NCI-H1105 treated with DMSO at 0.1 percent for 48 hours (cell line): ENCODE results near the gene SLC8A1.

Experiments
- DNase-seq: peaks from one replicate; lab custom pipeline; 2025; lab: John Stamatoyannopoulos, UW

SLC8A1 gene

DNA sequence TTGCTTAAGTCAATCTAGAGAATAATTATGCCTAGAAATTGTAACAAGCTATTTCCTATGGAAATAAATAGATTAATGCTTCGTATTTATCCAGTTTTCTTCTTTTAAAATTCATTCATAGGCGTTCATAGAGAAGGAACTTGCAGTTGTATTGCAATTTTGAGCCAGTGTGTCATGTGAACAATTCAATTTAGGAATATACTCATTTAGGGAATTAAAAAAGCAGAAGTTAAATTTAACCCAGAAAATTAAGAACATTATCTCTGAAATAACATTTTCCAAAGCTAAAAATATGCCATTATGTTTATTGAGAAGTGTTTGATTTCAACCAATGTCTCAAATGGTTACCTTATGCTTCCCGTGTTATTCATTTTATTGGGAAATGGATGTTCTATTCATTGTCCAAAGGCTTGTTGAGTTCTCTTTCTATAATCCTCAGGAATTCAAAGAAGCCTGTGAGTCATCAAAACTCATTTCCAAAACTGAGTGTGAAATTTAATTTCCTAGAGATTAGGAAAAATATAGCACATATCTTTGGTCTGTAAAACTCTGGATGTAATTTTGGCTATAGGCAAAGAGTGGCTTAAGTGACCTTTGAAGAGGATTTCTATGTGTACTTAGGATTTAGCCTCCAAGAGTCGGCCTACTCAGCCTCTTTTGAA is 99.7 kb downstream of the SLC8A1 start:
- DNase-seq, result no peak

DNA sequence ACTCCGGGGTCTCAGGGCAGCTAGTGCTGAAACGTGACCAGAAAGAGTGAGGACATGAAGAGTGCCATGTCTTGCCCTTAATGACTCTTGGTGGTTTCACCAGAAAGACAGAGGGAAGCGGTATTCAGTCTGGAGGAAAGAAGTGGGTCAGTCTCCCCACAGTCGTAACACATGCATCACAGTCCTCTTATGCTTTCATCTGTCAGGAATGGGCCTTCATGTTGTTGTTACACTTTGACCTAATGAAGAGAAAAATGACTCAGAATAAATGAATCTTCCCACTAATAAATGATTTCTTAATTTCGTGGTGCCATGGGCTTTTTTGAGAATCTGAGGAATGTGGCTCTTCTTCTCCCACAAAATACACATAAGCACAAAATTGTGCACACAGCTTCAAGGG is 103.2 kb downstream of the SLC8A1 start:
- no peak for DNase-seq

DNA sequence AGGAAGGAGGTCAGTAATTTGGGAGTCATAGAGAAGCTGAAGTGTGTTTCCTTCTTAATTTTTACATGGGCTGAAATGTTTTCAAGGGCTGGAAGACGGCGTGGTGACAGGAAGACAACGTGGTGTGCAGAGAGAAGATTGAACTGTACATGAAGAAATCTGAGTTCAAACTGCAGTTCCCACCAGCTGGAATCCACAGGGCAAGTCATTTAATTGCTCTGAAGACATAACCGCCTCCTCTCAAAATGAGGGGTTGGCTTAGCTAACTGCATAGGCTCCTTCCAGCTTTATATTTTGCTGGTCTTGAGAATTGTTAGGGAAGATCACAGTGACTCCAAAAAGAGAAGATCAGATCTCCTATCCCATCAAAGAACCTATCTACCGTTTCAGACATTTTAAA is 103.9 kb downstream of the SLC8A1 start:
- no peak for DNase-seq

DNA sequence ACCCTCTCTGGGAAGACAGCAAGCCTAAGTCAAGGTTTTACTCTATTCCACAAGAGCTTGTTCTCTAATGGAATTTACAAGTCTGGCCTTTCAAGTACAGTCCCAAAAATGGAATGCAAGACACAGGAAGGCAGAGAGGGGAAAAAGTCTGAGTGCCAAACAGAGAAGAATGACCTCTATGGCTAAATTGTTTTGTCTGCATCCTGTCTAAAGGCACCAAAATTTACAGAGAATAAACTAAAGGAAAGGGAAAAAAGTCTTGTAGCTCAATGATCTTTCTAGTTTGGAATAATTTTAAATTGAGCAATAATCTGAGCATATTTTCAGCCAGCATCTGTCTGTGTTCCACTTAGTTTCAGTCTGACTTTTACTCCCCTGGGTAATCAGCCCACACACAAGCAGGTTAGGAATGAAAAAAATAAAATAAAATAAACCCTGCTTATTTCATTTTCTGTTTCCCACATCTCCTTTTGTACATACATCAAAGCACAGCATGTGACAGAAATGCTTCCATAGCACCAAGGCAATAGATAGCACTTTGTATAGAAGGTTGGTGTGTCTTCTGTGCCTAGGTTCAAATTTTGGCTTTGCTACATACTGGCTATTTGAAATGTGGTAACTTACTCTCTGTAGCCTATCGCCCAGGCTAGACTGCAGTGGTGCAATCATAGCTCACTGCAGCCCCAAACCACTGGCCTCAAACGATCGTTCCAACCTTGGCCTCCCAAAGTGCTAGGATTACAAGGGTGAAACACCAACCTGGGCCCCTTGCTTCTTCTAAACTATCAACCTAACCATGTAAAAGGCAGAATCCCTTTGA is 105.1 kb downstream of the SLC8A1 start:
- no peak for DNase-seq

DNA sequence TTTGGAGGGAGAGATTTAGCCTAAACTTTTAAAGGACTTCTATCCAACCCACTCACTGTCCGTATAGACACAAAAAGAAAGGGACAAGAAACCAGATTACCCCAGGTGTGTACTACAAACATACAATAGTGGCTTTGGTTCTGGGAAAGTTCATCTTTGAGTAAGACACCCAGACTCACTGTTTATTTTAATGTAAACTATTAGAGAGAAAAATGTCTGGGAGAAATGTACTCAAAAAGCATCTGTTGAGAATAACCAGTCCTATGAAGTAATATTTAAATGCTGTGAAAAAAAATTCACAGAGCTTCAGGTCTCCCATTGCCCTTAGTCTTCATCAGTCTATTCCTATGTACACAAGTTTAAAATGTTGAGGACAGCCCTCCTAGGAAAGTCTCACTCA is 107.5 kb downstream of the SLC8A1 start:
- no peak for DNase-seq

DNA sequence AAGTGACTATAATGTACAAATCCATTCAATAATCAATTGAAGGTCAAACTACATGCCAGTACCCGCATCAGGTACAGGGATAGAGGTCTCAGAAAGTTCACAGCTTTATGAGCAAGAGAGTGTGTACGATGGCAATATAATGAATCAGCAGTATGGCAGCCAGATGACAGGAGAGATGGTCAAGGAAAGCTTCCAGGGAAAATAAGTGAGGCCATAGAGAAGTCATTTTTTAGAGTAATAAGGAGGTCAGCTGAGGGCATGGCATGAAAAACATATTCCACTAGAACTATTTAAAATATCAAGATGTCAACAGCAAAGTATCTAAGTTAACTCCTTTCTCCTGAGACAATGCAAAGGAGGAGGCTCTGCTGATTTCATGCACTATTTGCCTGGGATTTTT is 108.0 kb downstream of the SLC8A1 start:
- no peak for DNase-seq

DNA sequence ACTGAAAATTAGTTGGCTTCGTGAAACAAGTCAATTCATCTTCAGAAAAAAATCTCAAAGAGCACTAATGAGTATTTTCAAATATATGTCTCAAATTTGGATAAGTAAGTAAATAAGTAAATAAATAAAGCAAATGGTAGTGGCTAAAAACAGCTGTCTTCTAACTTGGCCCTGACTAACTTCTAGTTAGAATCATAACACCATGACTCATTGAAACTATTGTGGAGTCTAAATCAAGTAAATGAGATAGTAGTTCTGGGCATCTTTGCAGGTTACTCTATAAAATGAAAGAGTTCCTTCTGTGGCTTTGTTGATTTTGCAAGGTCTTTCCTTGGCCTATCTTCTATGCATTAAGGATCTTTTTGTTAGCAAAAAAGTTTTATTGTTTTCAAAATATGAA is 110.7 kb downstream of the SLC8A1 start:
- DNase-seq, result no peak

DNA sequence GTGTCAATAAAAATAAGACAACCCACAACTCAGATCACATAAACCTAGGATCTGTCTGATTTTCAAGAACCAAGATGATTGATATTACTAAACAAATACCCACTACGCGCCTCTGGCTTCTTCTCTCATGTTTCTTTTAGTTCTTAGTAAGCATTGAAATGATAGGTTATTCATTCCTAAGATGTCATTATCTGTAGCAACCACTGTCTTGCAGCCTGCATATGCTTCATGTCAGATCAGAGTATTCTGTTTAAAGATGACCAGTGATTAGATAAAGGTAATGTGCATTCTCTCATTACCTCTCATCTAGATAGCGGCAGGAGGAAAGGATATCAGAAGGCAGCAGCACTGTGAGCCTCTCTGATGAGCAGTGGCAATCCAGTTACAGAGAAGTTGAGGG is 112.9 kb downstream of the SLC8A1 start:
- DNase-seq, result no peak

DNA sequence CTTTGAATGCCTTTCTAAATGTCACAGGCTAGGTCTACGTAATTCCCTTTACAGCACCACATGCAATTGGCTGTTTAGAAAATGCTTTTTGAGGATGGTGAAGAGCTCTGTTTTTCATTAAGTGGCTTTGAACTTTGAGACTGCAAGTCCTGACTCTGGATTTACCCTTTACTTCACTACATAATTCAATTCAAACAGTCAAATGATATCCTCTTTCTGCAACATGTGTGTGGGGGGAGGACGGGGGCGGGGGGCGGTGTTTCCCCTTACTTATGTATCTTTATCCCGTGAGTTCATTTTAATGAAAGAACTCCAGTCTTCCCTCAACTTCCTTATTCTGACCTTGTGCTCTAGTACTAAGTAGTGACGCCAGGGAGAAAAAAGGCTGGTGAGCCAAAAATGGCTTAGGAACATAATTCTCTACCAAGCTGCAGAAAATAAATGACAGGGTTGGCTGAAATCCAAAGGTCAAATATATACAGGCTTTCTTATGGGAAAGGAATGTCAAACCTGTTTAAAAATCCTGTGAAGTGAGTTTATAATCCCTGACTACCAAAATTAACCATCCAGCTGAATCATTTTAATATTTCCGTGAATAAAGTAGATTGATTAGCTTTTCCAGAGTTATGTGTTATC is 119.6 kb downstream of the SLC8A1 start:
- DNase-seq, result peak; percentile 19

DNA sequence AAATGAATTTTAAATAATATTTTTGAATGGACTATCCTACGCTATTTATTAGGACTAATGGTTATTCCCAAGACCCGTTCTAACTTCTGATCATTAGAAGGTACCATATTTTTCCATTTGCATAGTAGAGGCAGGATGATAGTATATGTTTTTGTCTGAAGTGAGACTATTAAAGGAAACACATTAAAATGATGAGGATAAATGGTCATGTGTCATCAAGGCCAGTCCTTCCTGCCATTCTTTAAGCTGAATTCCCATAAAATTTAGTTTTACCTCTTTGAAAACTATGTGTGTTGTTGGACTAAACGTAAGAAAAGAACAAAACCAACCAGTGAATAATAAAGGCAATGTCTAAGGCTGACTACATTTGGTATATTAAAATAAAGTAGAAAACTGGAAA is 121.8 kb downstream of the SLC8A1 start:
- no peak for DNase-seq

DNA sequence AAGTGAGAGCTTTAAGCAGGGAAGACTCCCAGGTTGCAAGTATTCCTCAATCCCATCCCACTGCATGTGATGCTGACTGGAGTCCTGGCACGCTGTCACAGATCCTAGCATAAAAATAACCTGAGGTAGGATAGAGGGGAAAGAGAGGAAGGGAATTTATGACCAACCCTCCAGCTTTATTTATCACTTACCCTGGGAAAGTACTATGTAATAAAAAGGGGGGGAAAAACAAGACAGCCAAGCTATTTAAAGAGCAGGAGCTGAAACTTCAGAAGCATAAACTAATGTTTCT is 122.2 kb downstream of the SLC8A1 start:
- DNase-seq, result no peak

DNA sequence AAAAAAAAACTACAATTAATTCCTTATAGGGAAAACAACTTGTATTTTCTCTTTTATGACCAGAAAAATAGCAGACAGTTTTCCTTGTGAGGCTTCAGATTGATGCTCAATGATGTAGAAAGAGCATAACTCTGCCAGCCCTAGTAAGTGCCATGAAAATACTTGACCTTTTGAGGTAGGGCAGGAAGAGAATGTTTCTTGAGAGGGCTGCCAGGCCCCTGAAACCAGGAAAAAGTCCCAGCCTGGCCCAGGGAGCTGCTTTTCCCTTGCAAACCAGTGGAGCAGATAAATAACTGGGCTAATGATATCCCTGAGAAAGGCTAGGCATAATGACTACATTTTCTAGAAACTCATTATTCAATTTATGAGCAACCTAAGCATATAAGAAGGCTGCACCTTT is 126.8 kb downstream of the SLC8A1 start:
- DNase-seq, result no peak

DNA sequence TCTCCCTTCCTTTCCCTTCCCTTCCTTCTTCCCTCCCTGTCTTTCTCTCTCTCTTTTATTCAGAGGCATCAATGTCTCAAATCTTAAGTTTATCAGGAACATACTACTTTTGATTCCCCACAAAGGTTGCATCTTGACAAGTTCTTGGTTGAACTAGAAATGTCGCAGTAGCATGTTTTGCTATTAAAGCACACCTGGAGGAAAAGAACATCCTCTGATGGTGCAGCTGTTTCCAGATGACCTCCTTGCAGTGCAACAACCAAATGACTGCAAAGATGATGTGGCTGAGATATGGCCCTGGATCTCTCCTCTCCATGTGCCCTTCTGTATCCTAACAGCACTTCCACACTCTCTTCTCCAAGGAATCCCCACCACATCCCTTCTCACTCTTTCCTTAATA is 127.2 kb downstream of the SLC8A1 start:
- DNase-seq, result no peak

DNA sequence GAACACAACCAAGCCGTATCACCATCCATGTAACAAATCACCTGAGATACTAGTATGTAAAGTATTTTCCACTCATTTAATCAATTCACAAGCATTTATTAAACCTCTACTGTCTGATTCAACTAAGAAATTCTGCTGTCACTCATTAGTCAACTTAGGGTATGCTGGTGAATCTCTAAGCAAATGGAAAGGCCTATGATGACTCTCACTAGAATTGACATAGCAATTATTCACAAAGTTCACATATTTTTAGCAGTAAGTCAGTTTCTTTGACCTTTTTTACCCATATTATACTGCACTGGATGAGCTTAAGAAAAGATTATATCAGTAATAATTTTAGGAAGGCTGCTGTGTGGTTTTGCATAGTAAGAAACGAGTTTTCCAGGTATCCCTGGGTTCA is 130.1 kb downstream of the SLC8A1 start:
- no peak for DNase-seq

DNA sequence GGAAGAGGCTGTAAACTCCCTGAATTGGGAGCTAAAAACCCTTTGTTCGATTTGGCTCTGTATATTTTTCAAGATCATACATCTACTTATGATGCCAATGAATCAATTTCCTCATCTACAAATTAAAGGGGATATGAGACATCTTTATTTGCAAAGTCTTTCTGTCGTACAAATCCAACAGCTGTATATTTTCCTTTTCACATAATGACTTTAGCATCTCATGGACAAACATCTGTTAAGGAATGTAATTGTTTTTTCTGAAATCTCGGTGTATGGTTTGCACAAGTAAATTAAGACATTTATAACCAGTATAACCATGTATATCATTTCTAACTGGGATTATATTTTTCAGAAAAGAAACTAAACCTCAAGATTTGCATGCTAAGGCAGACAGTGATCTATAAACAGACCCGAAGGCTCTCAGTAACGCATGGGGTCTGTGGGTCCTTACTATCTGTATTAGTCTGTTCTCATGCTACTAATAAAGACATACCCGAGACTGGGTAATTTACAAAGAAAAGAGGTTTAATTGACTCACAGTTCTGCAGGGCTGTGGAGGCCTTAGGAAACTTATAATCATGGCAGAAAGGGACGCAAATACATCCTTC is 130.8 kb downstream of the SLC8A1 start:
- DNase-seq, result no peak

DNA sequence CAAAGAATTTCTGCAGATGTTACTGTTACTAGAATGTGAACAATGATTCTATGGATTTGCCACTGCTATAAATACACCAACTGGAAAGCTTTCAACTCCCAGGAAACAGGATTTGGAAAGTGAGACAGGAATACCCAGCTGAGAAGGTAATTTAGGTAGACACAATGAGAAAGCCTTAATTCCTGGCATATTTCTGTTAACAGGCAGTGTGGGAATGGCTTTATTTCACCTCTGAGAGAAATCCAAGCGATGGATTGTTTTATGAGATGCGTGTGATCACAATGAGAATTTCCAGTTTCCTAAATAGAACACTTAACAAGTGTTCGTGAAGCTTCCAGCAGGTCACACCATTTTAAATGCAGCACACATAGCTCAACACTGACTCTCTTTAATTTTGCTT is 133.0 kb downstream of the SLC8A1 start:
- no peak for DNase-seq

DNA sequence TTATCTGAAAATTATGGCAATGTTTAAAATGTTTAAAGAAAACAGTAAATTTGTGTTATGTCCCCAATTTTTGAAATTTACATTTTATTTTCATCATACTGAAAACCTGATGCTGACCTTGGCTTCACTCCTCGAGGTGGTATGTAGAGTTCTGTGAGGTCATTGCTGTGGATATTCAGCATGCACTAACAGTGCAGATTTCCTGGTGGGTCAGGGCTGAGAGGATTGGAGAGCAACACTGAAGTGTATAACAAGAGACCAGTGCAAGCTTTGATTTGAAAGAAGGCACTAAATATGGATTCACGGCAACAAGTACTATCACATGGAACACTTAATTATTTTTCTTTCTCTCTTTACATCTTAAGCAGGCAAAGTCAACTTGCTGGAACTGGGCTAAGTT is 134.1 kb downstream of the SLC8A1 start:
- DNase-seq, result no peak

DNA sequence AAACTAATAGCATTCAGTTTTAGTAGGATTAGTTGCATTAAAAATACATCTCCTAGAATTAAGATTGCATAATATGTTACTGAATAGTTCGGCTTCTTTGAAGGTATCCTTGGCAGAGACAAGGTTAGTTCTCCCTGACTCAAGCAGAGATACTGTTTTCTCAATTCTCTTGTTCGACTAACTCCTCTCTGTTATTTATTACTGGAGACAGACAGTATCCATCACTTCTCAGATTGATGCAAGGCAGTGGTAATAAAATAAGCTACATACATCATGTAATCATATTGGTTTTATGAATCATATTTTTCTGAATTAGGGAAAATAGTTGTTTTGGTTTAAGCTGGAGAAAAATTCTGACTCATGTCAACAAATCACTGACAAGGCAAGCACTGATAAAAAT is 134.8 kb downstream of the SLC8A1 start:
- no peak for DNase-seq

DNA sequence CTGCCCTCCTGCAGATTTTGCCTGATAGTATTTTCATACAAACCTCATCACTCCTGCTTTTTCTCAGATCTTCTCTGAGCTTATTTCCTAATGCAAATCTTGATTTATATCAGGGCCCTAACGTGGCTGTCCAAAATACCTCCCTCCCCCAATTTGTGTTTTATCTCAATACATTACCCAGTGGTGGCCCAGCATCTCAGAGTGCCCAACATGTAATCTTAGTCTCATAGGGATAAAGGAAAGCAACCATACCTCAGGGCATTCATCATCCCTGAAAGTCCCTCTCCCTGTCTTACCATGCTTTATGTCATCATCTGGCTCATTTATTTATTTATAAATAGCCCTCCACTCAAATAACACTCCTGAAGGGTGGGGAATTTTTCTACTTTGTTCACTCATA is 135.3 kb downstream of the SLC8A1 start:
- DNase-seq, result no peak

DNA sequence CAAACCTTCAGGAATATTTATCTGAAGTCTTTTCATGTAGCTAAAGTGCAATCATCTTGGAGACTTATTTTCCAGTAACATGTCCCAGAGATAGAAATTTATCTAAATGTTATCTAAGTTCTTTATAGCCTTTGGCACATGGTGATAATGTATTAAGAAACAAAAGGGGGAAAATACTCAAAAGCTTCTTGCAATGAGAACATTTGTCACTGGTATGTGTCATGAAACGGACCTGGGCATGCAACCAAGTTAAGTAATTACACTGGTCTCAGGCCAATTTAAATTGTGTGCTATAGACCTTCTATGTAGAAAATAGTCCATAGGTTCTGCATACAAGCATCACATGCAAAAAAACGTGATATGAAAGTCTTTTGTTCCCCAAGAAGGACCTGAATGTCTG is 136.2 kb downstream of the SLC8A1 start:
- DNase-seq, result peak; percentile 24

DNA sequence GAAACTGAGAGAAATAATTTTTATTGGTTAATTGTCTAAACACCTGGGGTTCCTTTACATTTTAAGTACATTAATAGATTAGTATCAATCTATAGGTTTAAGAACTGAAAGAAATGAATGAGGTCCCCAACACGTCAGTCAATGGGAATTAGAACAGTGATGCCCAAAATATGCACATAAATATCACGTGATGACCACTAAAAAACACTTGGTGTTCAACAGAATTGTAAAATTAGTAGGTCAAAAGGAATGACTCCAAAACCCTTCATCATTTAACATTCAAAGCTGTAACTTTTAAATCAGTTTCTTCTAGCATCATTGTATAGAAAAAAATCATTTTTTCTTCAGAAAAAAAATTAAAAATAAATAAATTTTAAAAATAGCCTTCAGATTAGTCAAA is 140.9 kb downstream of the SLC8A1 start:
- DNase-seq, result no peak

DNA sequence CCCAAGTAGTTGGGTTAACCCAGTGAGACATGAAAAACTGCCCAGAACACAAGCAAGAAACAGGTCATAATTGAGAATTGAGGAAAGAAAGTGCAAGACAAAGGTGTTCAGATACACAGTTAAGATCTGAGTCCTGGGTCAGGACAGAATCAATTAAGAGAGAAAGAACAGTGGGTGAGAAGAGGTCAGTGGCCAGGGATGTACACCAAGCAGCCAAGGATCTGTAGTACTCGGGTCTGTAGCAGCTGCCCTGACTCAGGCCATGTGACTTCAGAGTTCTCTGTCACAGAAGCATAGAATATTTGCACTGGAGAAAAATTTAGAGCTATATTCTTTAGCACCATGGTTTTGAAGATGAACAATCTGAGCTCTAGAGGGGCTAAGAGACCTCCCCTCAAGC is 141.6 kb downstream of the SLC8A1 start:
- no peak for DNase-seq

DNA sequence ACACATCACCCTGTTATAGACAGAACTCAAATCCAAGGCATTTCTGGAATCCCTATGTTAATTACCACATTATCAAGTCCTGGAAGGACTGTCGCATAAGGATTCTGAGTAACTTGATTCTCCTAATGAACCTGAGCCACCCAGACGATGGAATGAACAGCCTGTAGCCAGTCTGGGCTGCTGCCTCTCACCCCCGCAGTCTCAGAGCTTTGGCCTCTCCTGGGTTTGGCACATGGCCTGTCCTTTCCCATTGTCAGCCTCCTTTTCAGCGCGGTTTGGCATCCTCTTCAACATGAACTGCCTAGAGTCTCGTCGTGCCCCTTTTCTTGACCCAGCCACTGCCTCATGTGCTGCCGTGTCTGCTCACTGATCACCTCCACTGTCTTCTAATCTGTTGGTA is 147.6 kb downstream of the SLC8A1 start:
- DNase-seq, result no peak
